Stimulated activated CD4-positive, alpha-beta T cell treated with anti-CD3 and anti-CD28 coated beads, Interleukin-1b, Interleukin-23, amount 100 ng/mL, for 48 hours (primary cell): ENCODE data around the gene EFCAB6.

Experiments used
- DNase-seq: peaks from one replicate; pipeline ENCODE4 v3.0.0-alpha.2; 2020

EFCAB6 gene

GRCh38 chr22:43829904-43830851 lies 18.1 kb upstream of the EFCAB6 start:
- DNase-seq = no peak

GRCh38 chr22:43828998-43829782 lies 17.1 kb upstream of the EFCAB6 start:
- no peak for DNase-seq

GRCh38 chr22:43828725-43828997 lies 16.6 kb upstream of the EFCAB6 start:
- no peak for DNase-seq

GRCh38 chr22:43827926-43828724 lies 16.0 kb upstream of the EFCAB6 start:
- DNase-seq = no peak

GRCh38 chr22:43827003-43827735 lies 15.1 kb upstream of the EFCAB6 start:
- DNase-seq = no peak

GRCh38 chr22:43826142-43827002 lies 14.3 kb upstream of the EFCAB6 start:
- no peak for DNase-seq

- DNase-seq = no peak
Observed at GRCh38 chr22:43825651-43826050, 13.5 kb upstream of the EFCAB6 start.

GRCh38 chr22:43824724-43825420 lies 12.8 kb upstream of the EFCAB6 start:
- no peak for DNase-seq

- no peak for DNase-seq
Observed at GRCh38 chr22:43823911-43824665, 12.0 kb upstream of the EFCAB6 start.

- no peak for DNase-seq
Observed at GRCh38 chr22:43823353-43823908, 11.3 kb upstream of the EFCAB6 start.

- DNase-seq = no peak
Observed at GRCh38 chr22:43821606-43822425, 9.7 kb upstream of the EFCAB6 start.

GRCh38 chr22:43820651-43821305 lies 8.7 kb upstream of the EFCAB6 start:
- no peak for DNase-seq

GRCh38 chr22:43819931-43820640 lies 8.0 kb upstream of the EFCAB6 start:
- DNase-seq = no peak

- no peak for DNase-seq
Observed at GRCh38 chr22:43819421-43819921, 7.4 kb upstream of the EFCAB6 start.

GRCh38 chr22:43818981-43819380 lies 6.9 kb upstream of the EFCAB6 start:
- no peak for DNase-seq

- DNase-seq = no peak
Observed at GRCh38 chr22:43817402-43817801, 5.3 kb upstream of the EFCAB6 start.

GRCh38 chr22:43814264-43814663 lies 2.2 kb upstream of the EFCAB6 start:
- DNase-seq = no peak
